Activated CD4-positive, alpha-beta T cell treated with anti-CD3 and anti-CD28 coated beads, Interleukin-2, amount 10 ng/mL, durations not matched to agents 7 days and 5 days (primary cell): ENCODE data around the gene RCE1. TPM values are rescaled to one million over a fixed set of nuclear protein-coding genes. Genes with fewer than 3 reads are reported as not detected.

ENCODE experiments used
- CTCF ChIA-PET: fragments of 350-600 bp; sonication (Branson Sonifier 250); formaldehyde crosslinking; loops from one replicate; lab custom pipeline; 2021; ENCODE audit warnings: antibody characterized with exemption; lab: Charles Lee
- POLR2A ChIA-PET: fragments of 350-600 bp; sonication (Branson Sonifier 250); formaldehyde crosslinking; loops from one replicate; lab custom pipeline; 2021; ENCODE audit warnings: antibody characterized with exemption; lab: Charles Lee
- DNase-seq: peaks from one replicate; pipeline ENCODE4 v3.0.0-alpha.2; 2020
- H3K27ac Mint-ChIP-seq: one replicate; pipeline ENCODE4 v1.8.0; 2021; ENCODE audit warnings: mild to moderate bottlenecking, moderate library complexity, mixed read lengths
- H3K27me3 Mint-ChIP-seq: one replicate; pipeline ENCODE4 v1.8.0; 2021; ENCODE audit warnings: mixed read lengths
- H3K36me3 Mint-ChIP-seq: one replicate; pipeline ENCODE4 v1.8.0; 2021; ENCODE audit warnings: low read depth, mixed read lengths
- H3K4me1 Mint-ChIP-seq: one replicate; pipeline ENCODE4 v1.8.0; 2021; ENCODE audit warnings: mixed read lengths
- H3K4me3 Mint-ChIP-seq: one replicate; pipeline ENCODE4 v1.8.0; 2021; ENCODE audit warnings: mild to moderate bottlenecking, moderate library complexity, mixed read lengths
- H3K9me3 Mint-ChIP-seq: one replicate; pipeline ENCODE4 v1.8.0; 2021; ENCODE audit warnings: mixed read lengths
- total RNA-seq, 2 experiments: library from RNA; stranded (reverse); gene quantifications; one replicate each; pipeline ENCODE4 v1.2.3, GENCODE V29; 2021

The RCE1 gene
- total RNA-seq, 2 experiments from 2014 or later, result 23.1 to 23.7 TPM

DNA sequence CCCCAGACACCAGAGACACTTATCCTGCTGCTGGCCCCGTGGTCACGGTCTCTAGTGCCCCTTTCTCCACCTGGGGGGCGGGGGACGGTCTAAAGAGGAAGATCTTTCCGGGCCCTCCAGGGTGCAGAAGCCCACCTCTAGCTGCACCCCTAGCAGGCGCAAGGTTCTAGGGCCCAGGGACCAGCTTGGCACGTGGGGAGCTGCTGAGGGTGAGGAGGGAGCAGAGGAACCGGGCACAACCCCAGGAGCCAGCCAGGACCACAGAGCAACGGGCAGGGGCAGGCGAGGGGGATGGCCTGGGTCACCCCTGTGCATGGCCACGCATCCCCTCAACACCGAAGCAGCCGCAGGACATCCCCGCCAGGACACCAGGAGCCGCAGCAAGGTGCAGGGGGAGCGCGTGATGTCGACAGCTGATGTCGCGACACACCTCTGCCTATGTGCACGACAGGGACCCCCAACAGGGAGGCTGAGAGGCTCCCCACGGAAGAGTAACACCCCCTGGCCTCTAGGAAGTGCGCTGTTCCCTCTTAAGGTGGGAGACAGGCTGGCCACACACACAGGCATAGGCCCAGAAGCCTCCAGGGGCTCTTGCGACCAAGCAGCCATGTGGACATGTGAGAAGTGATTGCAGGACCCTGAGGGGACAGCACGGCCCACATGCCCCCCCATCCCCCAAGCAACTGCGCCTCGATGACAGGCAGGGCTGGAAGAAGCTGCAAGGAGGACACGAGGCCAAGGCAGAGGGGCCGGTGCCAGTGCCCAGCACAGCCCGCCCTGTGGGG lies 18.7 kb downstream of the RCE1 start:
- ChIA-PET CTCF (no interaction called here), POLR2A (no interaction called here)
- no peak for DNase-seq
- H3K4me1 Mint-ChIP-seq, result no peaks in the 10 kb centered on the region
- no peak overlapping the region for H3K27ac Mint-ChIP-seq
- no peak overlapping the region for H3K4me3 Mint-ChIP-seq
- H3K36me3 Mint-ChIP-seq, result peaks cover 2% of the 10 kb centered on the region
- H3K27me3 Mint-ChIP-seq, result no peaks in the 10 kb centered on the region
- H3K9me3 Mint-ChIP-seq, result no peaks in the 10 kb centered on the region

DNA sequence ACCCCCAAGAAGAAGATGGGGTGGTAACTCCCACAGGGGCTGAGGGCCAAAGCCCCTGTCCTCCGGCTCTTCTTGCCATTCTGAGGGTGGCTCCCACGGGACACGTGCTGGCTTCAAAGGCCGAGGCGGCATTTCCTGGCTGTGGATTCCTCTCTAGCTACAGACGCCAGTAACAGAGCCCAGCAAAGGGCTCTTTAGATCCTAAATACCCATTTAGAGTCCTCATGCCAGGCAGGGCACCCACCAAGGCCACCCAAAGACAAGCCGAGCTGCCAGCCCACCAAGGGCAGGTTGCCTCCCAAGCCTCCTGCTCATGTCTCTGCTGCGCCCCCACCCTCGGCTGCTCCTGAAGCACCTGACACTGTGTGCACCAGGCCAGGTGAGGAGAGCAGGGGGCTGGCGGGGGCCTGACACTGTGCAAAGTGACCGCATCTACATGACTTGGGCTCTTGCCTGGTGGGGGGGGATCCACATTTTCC lies 19.4 kb downstream of the RCE1 start:
- no peak for DNase-seq
- Mint-ChIP-seq H3K4me1 (no peaks in the 10 kb centered on the region), H3K27me3 (no peaks in the 10 kb centered on the region), H3K4me3 (no peak overlapping the region), H3K9me3 (no peaks in the 10 kb centered on the region), H3K36me3 (peaks cover 2% of the 10 kb centered on the region), H3K27ac (no peak overlapping the region)
- ChIA-PET CTCF (no interaction called here), POLR2A (no interaction called here)

DNA sequence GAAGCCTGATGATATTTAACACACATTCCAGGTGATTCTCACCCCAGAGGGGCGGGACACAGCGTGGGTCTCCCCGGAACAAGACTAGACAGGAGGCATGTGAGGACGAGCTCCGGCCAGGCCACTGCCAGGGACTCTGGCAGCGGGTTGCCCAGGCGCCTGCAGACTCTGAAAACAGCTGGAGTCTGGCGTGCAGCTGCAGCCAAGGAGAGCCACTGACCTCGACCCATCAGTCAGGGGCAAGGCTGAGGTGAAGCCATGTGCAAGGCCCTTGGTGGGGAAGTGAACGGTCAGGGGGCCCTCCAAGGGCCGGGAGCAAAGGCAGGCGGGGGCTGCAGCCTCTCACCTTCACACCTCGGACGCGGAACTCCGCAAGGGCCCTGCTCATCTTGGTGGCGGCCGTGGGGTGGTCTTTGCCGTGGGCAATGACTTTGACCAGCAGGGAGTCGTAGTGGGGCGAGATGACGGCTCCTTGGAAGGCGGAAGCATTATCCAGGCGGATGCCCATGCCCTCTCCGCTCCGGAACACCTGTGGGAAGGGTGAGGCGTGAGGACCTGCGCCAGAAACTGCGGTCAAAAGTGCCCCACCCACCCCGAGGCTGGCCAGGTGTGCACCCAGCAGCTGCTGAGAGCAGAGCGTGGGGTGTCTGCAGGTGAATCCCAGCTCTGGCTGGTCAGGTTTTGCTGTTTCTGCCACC lies 20.3 kb downstream of the RCE1 start:
- CTCF ChIA-PET, result no interaction called here
- Mint-ChIP-seq H3K4me1 (peaks cover 1% of the 10 kb centered on the region), H3K36me3 (peaks cover 2% of the 10 kb centered on the region), H3K27ac (no peak overlapping the region), H3K9me3 (no peaks in the 10 kb centered on the region), H3K27me3 (no peaks in the 10 kb centered on the region), H3K4me3 (no peak overlapping the region)
- no peak for DNase-seq
- POLR2A ChIA-PET, result no interaction called here

DNA sequence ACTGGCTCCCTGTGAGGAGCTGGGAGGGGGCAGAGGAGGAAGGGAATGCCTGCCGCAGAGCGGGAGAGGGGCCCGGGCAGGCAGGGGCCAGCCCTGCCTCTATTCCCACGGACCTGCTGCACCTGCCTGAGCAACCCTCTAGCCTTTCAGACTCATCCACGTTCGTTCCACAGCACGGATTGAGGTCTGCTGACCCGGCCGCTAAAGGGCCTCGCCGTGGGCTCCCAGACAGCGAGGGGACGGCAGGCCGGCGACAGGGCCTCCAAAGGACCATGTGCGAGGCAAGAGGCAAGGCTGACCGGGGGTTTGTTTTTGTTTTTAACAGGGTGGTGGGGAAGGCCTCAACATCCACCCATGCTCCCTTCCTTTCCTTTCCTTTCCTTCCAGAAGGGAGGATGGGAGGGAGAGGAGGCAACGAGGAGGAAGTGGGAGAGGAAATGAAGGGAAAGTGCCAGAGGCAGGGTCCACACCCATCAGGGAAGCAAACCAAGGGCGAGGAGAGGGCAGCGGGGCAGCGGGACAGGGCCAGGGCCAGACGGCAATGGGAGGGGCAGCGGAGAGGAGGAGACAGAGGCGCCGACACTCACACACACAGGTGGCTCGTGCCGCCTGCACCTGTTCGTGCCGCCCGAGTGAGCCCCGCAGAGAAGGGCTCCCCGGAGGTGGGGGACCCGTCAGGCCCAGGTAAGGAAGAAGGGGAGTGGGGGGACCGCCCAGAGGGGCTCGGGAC lies 21.1 kb downstream of the RCE1 start:
- H3K9me3 Mint-ChIP-seq, result no peaks in the 10 kb centered on the region
- POLR2A ChIA-PET, result interaction anchor here (0.6 kb wide), 1 partner anchor 532 kb away, joined by 3 read pairs; no protein-coding TSS in a partner anchor
- DNase-seq, result no peak
- CTCF ChIA-PET, result interaction anchor here (0.8 kb wide), 1 partner anchor 11 kb away, joined by 3 read pairs; no protein-coding TSS in a partner anchor
- no peak overlapping the region for H3K27ac Mint-ChIP-seq
- peaks cover 9% of the 10 kb centered on the region for H3K4me1 Mint-ChIP-seq
- H3K27me3 Mint-ChIP-seq, result no peaks in the 10 kb centered on the region
- no peaks in the 10 kb centered on the region for H3K36me3 Mint-ChIP-seq
- H3K4me3 Mint-ChIP-seq, result no peak overlapping the region

DNA sequence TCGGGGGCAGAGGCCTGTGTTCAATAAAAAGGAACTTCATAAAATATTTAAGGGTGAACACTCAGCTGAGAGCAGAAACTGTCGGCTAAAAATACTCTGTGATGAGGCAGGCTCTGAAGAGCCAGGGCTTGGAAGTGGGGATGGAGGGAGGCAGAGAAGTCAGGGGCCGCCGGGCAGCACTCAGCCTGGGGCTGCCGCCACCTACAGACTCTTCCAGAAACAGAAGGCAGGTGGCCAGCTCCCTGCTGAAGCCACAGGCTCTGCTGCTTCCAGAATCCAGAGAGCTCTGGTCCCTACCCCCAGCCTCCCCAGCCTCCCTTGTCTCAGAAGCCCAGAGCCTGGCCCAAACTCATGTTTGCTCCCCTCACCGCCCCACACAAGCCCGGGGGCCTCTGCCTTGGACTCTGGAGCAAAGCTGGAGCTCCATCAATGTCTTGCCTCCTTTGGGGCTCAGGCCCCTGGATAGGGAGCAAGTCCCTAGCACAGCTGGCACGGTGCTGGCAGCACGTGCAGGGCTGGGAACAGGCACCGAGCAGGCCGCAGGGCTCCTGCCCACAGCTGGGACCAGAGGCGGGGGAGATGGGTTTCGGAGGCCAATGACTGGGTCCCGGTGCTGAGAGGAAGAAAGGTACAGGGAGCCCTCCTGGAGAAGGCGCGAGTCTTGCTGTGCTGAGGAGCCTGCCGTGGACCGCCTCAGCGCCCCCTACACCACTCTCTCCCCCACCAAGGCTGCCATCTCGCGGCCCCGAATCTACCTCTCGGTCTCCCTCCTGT lies 21.9 kb downstream of the RCE1 start:
- Mint-ChIP-seq H3K4me3 (no peak overlapping the region), H3K4me1 (peaks cover 12% of the 10 kb centered on the region), H3K36me3 (no peaks in the 10 kb centered on the region), H3K27me3 (no peaks in the 10 kb centered on the region), H3K9me3 (no peaks in the 10 kb centered on the region), H3K27ac (no peak overlapping the region)
- CTCF ChIA-PET, result interaction anchor here (0.8 kb wide), 1 partner anchor 11 kb away, joined by 3 read pairs; no protein-coding TSS in a partner anchor
- POLR2A ChIA-PET, result interaction anchor here (0.6 kb wide), 1 partner anchor 531 kb away, joined by 3 read pairs; no protein-coding TSS in a partner anchor
- no peak for DNase-seq

DNA sequence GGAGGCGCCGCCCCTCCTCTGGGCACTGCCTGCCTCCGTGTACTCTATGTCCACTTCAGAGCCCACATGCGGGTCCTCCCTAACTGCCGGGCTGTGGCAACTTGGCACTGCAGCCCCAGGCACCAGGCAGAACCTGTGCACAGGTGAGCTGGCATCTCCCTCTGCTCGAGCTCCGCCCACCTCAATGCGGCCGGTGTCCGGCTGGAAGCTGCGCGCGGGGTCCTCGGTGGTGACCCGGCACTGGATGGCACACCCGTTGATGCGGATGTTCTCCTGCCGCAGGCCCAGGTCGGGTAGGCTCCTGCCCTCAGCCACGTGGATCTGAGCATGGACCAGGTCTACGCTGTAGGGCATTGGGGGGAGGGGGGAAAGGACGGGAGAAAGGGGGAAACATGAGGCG lies 22.8 kb downstream of the RCE1 start:
- H3K36me3 Mint-ChIP-seq, result no peaks in the 10 kb centered on the region
- no peaks in the 10 kb centered on the region for H3K27me3 Mint-ChIP-seq
- H3K4me1 Mint-ChIP-seq, result peaks cover 12% of the 10 kb centered on the region
- H3K27ac Mint-ChIP-seq, result no peak overlapping the region
- no peak overlapping the region for H3K4me3 Mint-ChIP-seq
- POLR2A ChIA-PET, result no interaction called here
- H3K9me3 Mint-ChIP-seq, result no peaks in the 10 kb centered on the region
- DNase-seq, result no peak
- CTCF ChIA-PET, result no interaction called here

DNA sequence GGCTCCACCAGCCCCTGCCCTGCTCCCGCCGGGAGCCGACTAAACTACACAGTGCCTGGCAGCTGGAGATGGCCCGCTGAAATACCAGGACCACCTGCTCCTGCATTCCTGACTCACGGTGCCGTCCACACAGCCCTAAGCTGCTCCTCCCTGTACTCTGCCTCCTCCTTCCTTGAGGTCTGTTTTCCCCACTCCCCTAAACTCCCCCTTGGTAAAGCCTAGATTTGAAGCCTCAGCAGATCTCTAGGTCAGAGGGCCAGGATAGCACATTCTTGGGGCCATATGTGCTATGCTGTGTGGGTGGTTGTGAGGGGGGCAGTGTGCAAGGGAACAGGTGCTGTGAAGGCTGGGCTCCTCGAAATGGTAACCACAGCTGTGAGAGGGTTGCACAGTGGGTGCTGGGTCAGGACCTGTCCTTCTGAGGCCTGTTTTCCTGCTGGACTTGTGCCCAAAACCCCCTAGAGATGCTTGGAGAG lies 23.3 kb downstream of the RCE1 start:
- Mint-ChIP-seq H3K4me1 (peaks cover 12% of the 10 kb centered on the region), H3K27ac (no peak overlapping the region), H3K4me3 (no peak overlapping the region), H3K36me3 (no peaks in the 10 kb centered on the region), H3K9me3 (no peaks in the 10 kb centered on the region), H3K27me3 (no peaks in the 10 kb centered on the region)
- POLR2A ChIA-PET, result no interaction called here
- no peak for DNase-seq
- CTCF ChIA-PET, result no interaction called here

DNA sequence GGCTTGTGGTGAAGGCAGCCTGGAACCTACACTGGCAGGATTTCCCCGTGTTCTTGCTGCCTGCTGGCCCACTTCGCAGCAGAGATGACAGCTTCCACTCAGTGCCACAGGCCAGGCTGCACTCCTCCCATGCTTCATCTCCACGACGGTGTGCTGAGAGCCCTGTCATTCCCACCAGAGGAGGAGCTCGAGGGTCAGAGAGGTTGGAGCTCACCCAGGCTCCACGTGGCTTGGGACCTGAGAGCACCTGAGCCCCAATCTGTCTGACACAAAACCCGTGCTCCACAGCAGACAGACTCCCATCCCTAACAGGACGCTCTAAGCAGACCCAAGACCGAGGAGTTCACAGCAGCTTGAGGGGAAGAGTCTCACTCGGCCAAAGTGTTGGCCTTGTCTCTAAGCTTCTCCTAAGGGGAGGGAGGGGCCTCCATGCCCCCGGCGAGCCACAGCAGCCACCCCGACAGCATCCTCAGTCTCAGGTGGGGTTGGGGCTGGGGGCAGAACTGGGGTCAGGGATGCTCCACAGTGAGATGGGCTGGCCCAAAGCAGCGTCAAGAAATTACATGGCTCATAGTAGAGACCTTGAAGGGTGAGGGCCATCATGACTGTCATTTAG lies 24.3 kb downstream of the RCE1 start:
- no peaks in the 10 kb centered on the region for H3K27me3 Mint-ChIP-seq
- CTCF ChIA-PET, result no interaction called here

DNA sequence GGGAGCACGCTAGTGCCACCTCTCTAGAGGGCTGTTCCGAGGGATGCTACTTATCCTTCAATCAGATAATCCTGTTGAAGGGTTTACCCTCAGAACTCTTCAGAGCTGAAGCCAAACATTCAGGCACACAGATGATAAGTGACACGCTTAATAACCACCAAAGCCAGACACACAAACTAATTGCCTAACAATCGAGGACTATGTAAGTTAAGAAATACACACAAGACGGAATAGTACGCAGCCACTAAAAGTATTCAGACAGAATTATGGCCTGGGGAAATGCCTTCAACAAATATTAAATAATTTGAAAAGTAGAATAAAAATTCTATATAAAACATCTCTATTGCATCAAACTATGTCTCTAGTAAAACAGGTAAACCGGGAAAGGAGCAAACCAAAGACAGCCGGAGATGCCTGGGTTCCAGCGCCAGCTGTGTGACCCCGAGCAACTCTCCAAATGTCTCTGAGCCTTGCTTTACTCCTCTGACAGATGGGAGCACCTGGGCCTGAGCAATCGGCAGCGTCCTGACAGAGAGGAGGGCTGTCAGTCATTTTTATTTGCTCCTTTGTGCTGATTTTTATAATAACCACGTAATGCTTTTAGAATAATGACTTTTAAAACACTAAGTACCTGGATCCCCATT lies 25.0 kb downstream of the RCE1 start:
- Mint-ChIP-seq H3K27ac (no peak overlapping the region), H3K4me1 (peaks cover 12% of the 10 kb centered on the region), H3K36me3 (no peaks in the 10 kb centered on the region), H3K27me3 (no peaks in the 10 kb centered on the region), H3K9me3 (no peaks in the 10 kb centered on the region), H3K4me3 (no peak overlapping the region)
- DNase-seq, result no peak
- POLR2A ChIA-PET, result no interaction called here
- CTCF ChIA-PET, result no interaction called here

More for the DNA sequence above, 24.3 kb downstream of the RCE1 start:
- H3K36me3 Mint-ChIP-seq, result no peaks in the 10 kb centered on the region
- no peak for DNase-seq
- H3K9me3 Mint-ChIP-seq, result no peaks in the 10 kb centered on the region
- no peak overlapping the region for H3K4me3 Mint-ChIP-seq
- H3K4me1 Mint-ChIP-seq, result peaks cover 12% of the 10 kb centered on the region
- POLR2A ChIA-PET, result no interaction called here
- no peak overlapping the region for H3K27ac Mint-ChIP-seq

DNA sequence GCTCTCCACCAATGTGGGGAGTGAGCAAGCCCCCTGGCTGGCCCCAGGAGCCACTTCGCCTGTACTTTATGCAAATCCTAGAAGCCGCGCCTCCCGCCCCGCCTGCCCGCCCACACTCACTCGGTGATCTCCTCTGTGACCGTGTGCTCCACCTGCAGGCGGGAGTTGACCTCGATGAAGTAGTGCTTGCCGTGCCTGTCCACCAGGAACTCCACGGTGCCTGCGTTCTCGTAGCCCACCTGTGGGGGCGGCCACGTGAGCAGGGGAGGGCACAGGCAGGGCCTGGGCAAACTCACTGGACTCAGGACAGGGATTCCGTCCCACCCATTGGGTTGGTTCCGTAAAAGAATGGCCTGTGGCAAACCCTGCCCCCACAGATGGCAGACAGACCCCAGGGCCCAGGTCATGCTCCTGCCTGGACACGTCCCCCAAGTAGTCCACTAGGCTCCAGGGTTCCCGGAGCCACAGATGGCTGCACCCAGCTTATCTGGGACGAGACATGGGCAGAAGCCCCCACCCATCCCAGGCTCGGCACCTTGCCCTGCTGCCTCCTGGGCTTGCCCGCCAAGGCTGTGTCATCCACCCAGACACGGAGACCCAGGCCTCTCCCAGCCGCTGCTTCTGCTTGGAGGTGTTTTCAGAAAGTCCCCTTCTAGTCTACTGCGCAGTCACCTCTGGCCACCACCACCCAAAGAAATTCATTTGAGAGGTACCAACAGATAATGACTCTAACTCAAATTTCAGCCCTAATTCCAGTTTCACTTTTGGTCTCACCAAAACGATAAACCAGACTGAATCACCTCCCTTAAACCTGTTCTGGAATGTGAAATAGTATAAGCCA lies 25.7 kb downstream of the RCE1 start:
- Mint-ChIP-seq H3K9me3 (no peaks in the 10 kb centered on the region), H3K36me3 (no peaks in the 10 kb centered on the region), H3K27me3 (no peaks in the 10 kb centered on the region), H3K4me3 (no peak overlapping the region), H3K4me1 (peaks cover 12% of the 10 kb centered on the region), H3K27ac (peak overlapping the region; percentile 28)
- POLR2A ChIA-PET, result no interaction called here
- DNase-seq, result peak; percentile 87
- CTCF ChIA-PET, result no interaction called here

DNA sequence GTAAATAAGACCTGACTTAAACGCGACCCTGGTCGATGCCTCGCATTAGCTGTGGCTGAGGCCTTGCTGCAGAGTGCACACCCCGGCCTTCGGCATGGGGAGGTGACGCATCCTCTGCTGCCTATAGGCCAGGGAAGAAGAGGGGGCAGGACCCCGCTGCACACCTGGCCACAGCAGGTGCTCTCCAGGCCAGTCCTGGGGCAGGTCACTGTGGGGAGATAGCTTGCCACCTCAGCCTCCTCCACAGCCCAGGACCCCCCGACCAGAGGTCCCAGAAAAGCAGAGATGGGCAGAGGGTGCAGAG lies 26.3 kb downstream of the RCE1 start:
- Mint-ChIP-seq H3K27me3 (peaks cover 3% of the 10 kb centered on the region), H3K4me3 (no peak overlapping the region), H3K27ac (no peak overlapping the region), H3K36me3 (no peaks in the 10 kb centered on the region), H3K9me3 (no peaks in the 10 kb centered on the region), H3K4me1 (peaks cover 12% of the 10 kb centered on the region)
- POLR2A ChIA-PET, result no interaction called here
- no peak for DNase-seq
- CTCF ChIA-PET, result no interaction called here
